Measurements from ENCODE around the gene OSBPL10. TPM values are rescaled to one million over a fixed set of nuclear protein-coding genes. Genes with fewer than 3 reads are reported as not detected.

OSBPL10 gene
- total and polyA plus RNA-seq, 2 experiments from 2014 or later = 2.2 to 7.7 TPM

DNA sequence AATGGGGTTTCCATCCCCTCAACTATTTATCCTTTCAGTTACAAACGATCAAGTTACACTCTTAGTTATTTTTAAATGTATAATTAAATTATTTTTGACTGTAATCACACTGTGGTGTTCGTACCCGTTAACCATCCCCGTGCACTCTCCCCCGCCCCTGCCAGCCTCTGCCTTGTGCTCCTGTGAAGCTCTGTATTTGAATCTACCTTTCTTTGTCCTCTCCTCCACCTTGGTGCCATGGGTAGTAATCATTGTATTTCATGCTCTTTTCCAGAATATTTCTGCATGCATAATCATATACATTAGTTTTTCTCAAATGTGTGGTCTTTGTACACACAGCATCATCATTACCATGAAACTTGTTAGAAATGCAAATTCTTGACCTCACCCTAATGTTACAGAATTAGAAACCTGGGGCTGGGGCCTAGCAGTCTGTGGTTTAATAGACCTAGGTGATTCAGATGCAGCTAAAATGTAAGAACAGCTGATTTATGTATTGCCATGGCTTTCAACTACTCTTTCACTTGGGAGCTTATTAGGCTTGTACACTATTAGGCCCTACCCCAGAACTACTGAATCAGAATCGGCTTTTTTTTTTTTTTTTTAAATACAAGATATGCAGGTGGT lies 356.9 kb downstream of the OSBPL10 start:
- Histone ChIP-seq H3K27me3 (no peaks in the 10 kb centered on the region), H3K4me1 (ENCODE audit: low read depth) (no peaks in the 10 kb centered on the region), H3K27ac (no peak overlapping the region), H3K4me3 (no peak overlapping the region), H3K9me3 (ENCODE audit: low read depth) (no peaks in the 10 kb centered on the region), H3K36me3 (peaks cover 35% of the 10 kb centered on the region)
- TF ChIP-seq, protein P1, sequence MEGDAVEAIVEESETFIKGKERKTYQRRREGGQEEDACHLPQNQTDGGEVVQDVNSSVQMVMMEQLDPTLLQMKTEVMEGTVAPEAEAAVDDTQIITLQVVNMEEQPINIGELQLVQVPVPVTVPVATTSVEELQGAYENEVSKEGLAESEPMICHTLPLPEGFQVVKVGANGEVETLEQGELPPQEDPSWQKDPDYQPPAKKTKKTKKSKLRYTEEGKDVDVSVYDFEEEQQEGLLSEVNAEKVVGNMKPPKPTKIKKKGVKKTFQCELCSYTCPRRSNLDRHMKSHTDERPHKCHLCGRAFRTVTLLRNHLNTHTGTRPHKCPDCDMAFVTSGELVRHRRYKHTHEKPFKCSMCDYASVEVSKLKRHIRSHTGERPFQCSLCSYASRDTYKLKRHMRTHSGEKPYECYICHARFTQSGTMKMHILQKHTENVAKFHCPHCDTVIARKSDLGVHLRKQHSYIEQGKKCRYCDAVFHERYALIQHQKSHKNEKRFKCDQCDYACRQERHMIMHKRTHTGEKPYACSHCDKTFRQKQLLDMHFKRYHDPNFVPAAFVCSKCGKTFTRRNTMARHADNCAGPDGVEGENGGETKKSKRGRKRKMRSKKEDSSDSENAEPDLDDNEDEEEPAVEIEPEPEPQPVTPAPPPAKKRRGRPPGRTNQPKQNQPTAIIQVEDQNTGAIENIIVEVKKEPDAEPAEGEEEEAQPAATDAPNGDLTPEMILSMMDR (IDR thresholded peaks at IDR 0.05; ENCODE audit: low read depth, low read length) = no peak
- no peak for DNase-seq (ENCODE audit: low read depth in 1 of 2, low spot score in 1 of 2)

DNA sequence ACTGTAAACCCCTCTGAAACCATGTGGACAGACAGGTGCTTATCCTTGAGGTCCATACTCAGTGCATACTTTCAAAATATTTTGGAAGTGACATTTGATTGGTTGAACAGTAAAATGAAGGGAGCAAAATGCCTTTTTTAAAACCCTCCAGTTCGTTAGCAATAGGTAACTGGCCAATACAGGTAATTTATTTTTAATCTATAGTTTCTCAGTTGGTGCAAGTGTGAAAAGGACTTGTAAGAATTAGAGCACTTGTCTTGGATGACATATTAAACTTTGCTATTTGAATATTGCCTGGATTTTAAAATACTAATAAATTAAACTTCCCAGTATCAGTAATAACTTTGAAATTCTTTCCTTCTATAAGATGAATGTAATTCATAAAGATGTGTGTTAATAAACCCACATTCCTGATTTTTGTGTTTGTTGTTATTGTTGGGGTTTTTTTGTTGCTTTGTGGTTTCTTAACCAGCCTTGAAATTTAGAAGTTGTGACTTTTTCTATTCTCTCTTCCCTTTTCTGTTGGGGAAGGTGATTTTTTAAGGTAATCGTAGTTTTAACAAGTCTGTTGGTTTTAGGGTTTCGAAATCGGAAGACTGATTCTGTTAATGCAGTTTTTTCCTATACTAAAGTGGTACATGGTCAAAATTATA lies 358.3 kb downstream of the OSBPL10 start:
- DNase-seq (ENCODE audit: low read depth in 1 of 2, low spot score in 1 of 2) = no peak
- Histone ChIP-seq H3K27me3 (no peaks in the 10 kb centered on the region), H3K4me3 (no peak overlapping the region), H3K27ac (no peak overlapping the region), H3K36me3 (peaks cover 34% of the 10 kb centered on the region), H3K9me3 (ENCODE audit: low read depth) (no peaks in the 10 kb centered on the region), H3K4me1 (ENCODE audit: low read depth) (no peaks in the 10 kb centered on the region)
- TF ChIP-seq, protein P1 (IDR thresholded peaks at IDR 0.05; ENCODE audit: low read depth, low read length) = no peak

DNA sequence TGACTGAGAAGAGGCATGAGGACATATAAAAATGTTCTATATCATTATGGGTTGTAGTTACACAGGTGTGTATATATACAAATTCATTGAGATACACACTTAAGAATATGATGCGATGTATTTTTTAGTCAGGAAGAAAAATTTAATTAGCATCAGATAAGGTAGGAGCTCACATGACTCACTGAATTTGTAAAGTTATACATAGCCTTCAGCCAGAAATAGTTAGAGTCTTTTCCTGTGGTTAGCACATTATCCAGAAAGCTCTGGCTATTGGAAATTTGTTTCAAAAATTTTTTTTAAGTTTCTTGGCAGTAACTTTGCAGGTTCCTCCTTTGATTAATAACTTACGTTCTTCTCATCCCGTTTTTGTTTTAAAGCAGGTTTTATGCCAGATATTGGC lies 359.7 kb downstream of the OSBPL10 start:
- Histone ChIP-seq H3K36me3 (peaks cover 34% of the 10 kb centered on the region), H3K4me3 (no peak overlapping the region), H3K4me1 (ENCODE audit: low read depth) (no peaks in the 10 kb centered on the region), H3K27ac (no peak overlapping the region), H3K27me3 (no peaks in the 10 kb centered on the region), H3K9me3 (ENCODE audit: low read depth) (no peaks in the 10 kb centered on the region)
- no peak for DNase-seq (ENCODE audit: low read depth in 1 of 2, low spot score in 1 of 2)
- TF ChIP-seq, protein P1 (IDR thresholded peaks at IDR 0.05; ENCODE audit: low read depth, low read length) = no peak

DNA sequence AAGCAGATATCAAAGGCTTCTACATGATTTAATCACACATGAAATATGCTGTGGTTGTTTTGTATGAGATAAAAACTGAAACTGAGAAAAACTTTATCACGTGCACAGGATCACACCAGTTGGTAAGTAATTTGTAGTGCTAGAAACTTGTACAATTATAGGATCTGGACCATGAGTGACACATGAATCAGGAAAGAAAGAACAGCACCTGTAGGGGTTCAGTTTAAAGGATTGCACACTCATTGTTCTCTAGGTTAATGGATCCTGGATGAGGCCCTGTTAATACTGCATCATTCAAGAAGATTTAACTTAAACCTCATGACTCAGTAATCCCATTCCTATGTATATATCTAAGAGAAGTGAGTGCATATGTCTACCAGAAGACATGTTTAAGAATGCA lies 360.4 kb downstream of the OSBPL10 start:
- no peak overlapping the region for H3K4me3 ChIP-seq
- peaks cover 31% of the 10 kb centered on the region for H3K36me3 ChIP-seq
- DNase-seq (ENCODE audit: low read depth in 1 of 2, low spot score in 1 of 2) = no peak
- TF ChIP-seq, protein P1 (IDR thresholded peaks at IDR 0.05; ENCODE audit: low read depth, low read length) = no peak
- no peak overlapping the region for H3K27ac ChIP-seq
- no peaks in the 10 kb centered on the region for H3K27me3 ChIP-seq
- peaks cover 2% of the 10 kb centered on the region for H3K4me1 ChIP-seq (ENCODE audit: low read depth)
- H3K9me3 ChIP-seq (ENCODE audit: low read depth) = no peaks in the 10 kb centered on the region

DNA sequence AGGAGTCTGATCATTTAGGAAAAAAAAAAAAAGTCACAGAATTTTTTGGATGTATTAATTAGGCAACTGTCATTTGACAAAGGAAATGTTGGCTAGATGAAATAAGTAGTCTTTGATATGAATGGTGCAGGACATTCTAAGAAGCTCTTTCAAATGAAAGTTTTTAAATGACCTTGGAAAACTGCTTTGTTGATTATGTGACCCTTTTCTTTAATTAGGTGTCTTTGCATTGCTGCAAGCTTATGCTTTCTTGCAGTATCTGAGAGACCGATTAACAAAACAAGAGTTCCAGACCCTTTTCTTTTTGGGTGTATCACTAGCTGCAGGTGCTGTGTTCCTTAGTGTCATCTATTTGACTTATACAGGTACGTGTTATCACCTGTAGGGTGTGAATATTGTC lies 364.4 kb downstream of the OSBPL10 start:
- no peak overlapping the region for H3K27ac ChIP-seq
- no peaks in the 10 kb centered on the region for H3K9me3 ChIP-seq (ENCODE audit: low read depth)
- H3K4me1 ChIP-seq (ENCODE audit: low read depth) = peaks cover 2% of the 10 kb centered on the region
- H3K36me3 ChIP-seq = peaks cover 12% of the 10 kb centered on the region
- H3K4me3 ChIP-seq = no peak overlapping the region
- DNase-seq (ENCODE audit: low read depth in 1 of 2, low spot score in 1 of 2) = no peak
- H3K27me3 ChIP-seq = no peaks in the 10 kb centered on the region
- TF ChIP-seq, protein P1 (IDR thresholded peaks at IDR 0.05; ENCODE audit: low read depth, low read length) = no peak

All from cardiac muscle cell (in vitro differentiated cells and primary cell).